Neuron (in vitro differentiated cells): ENCODE measurements around the gene RAB7A.
A peak's percentile ranks its signal among the peaks of the same experiment; 100 is the strongest.

Experiments used
- H2AFZ ChIP-seq: one replicate; pipeline ENCODE4 v1.6.1; 2013; ENCODE audit warnings: low read depth, mild to moderate bottlenecking, inconsistent platforms, low read length, moderate library complexity
- H3K27me3 ChIP-seq: one replicate; pipeline ENCODE4 v1.6.1; 2013; ENCODE audit warnings: low read length; ENCODE audit not compliant: insufficient read depth
- H3K36me3 ChIP-seq: one replicate; pipeline ENCODE4 v1.6.1; 2013; ENCODE audit warnings: low read length; ENCODE audit not compliant: insufficient read depth
- H3K4me1 ChIP-seq: one replicate; pipeline ENCODE4 v1.6.1; 2013; ENCODE audit warnings: low read length; ENCODE audit not compliant: insufficient read depth
- H3K4me3 ChIP-seq: 2 replicates; pipeline ENCODE4 v1.5.1; 2013; ENCODE audit warnings: mild to moderate bottlenecking, low read length, moderate library complexity
- H3K9me3 ChIP-seq: one replicate; pipeline ENCODE4 v1.6.1; 2013; ENCODE audit warnings: low read length

RAB7A gene

GRCh38 chr3:128726023-128727016 lies at the start of gene RAB7A:
TSS of gene RAB7A (plus strand) at chr3:128726183. CDS start at chr3:128795368, 69,185 bp downstream.
- no peaks in the 10 kb centered on the region for H3K27me3 ChIP-seq
- H2AFZ ChIP-seq: peak within 1 kb of the TSS; percentile 81
- H3K4me3 ChIP-seq: peak within 1 kb of the TSS; percentile 83
- peaks cover 5% of the 10 kb centered on the region for H3K36me3 ChIP-seq
- peaks cover 3% of the 10 kb centered on the region for H3K9me3 ChIP-seq
- peaks cover 15% of the 10 kb centered on the region for H3K4me1 ChIP-seq

DNA sequence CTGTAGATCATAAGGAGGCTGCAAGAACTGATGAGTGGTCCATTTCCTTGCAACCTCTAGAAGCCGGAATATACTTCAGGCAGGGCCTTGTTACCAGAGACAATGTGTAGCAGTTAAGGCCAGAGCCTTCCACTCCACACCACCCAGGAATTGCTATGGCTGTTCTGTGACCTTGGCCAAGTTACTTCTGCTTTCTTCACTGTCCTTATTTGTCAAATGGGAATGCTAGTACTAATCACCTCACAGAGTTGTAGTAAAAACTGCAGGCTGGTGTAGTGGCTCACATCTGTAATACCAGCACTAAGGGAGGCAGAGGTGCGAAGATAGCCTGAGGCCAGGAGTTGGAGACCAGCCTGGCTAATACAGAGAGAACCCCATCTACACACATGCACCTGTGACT lies 46.6 kb upstream of the RAB7A start:
- H3K36me3 ChIP-seq: no peaks in the 10 kb centered on the region
- peaks cover 10% of the 10 kb centered on the region for H3K4me1 ChIP-seq
- H2AFZ ChIP-seq: no peak overlapping the region
- H3K27me3 ChIP-seq: no peaks in the 10 kb centered on the region
- no peak overlapping the region for H3K4me3 ChIP-seq
- no peaks in the 10 kb centered on the region for H3K9me3 ChIP-seq

DNA sequence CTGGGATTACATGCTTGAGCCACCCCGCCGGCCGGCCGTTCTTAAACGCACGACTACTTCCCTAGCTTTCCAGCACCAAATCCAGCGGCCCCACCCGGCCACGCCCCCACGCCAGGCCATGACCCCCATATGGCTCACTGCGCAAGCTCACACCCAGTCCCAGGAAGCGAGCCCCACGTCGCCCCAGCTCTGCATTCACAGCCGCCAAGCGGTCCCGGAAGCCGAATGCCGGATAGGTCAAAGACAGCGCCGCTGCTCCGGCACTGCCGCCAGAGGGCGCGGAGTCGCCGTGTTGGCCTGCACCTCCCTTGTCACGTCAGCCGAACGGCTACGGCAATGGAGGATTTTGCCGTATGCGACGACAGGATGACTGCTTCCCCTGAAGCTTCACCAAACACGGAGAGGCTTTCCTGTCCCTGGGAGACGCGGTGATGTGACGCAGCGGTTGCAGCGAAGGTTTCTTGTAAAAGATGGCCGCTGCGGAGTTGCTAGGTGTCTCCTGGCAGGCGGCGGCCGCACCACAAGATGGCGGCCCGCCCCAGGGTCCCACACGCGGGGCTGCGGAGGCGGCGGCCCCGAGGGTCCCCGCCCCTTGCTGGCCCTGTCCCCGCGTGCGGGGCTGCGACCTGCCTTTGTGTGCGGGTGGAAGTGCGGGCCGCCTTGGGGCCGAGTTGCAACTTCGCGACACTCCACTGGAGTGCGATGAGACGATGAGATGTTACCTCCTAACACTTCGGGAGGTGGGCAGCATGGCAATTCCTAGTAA lies 45.2 kb upstream of the RAB7A start:
- Histone ChIP-seq H3K4me3 (peak overlapping the region; percentile 55), H3K36me3 (no peaks in the 10 kb centered on the region), H3K9me3 (no peaks in the 10 kb centered on the region), H2AFZ (peak overlapping the region; percentile 81), H3K27me3 (no peaks in the 10 kb centered on the region), H3K4me1 (peaks cover 10% of the 10 kb centered on the region)

DNA sequence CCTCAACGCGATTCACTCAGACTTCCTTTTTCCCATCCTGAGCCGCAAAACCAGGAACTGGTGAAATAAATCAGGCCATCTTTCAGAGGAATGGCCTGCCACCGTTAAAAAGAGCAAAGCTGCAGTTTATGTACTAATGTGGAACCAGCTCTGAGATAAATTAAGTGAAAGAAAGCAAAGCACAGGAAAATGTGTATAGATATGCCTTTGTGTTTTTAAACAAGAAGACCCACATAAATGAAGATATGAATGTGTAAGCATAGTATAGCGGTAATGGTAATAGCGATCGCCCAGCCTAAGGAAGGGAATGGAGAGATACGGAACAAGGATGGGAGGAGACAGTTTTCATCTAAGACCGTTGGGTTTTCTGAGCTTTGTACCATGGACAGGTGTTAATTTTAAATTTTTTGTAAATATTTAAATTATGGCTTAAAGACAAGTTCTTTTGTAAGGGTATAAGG lies 44.6 kb upstream of the RAB7A start:
- H3K27me3 ChIP-seq: no peaks in the 10 kb centered on the region
- no peaks in the 10 kb centered on the region for H3K36me3 ChIP-seq
- H2AFZ ChIP-seq: peak overlapping the region; percentile 81
- peaks cover 10% of the 10 kb centered on the region for H3K4me1 ChIP-seq
- H3K9me3 ChIP-seq: no peaks in the 10 kb centered on the region
- H3K4me3 ChIP-seq: peak overlapping the region; percentile 55

GRCh38 chr3:128683957-128684356 lies 42.0 kb upstream of the RAB7A start:
- no peaks in the 10 kb centered on the region for H3K36me3 ChIP-seq

DNA sequence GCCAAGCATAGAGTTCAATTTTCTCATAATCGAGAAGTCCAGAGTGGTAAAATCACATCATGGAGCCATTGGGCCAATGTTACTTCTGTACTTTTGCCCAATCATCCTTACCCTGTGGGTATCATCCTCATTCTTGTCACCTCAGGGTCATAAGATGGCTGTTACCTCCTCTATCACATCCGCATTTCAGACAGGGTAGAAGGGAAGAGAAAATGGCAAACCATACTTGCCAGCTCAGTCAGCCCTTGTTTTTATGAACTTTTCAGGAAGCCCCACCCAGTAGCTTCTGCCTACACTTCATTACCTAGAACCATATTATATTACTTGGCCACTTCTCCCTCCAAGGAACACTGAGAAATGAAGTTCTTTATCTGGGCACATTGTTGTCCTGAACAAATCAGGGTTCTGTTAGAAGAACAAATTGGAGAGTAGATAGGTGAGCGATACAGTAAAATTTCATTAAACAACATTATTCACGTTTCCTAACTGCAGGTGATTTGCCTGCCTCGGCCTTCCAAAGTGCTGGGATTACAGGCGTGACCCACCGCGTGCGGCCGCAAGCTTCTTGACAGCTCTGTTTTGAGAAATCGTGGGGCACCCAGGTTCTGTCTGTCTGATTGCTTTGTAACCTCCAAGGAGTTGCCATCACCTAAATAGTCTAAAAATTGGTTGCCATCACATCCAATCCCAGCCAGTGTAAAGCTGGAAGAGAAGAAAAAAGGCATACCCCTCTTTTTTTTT lies 40.8 kb upstream of the RAB7A start:
- Histone ChIP-seq H3K36me3 (no peaks in the 10 kb centered on the region), H3K27me3 (no peaks in the 10 kb centered on the region), H3K4me3 (no peak overlapping the region), H2AFZ (no peak overlapping the region), H3K9me3 (no peaks in the 10 kb centered on the region), H3K4me1 (peaks cover 10% of the 10 kb centered on the region)

More at GRCh38 chr3:128683957-128684356, 42.0 kb upstream of the RAB7A start:
- Histone ChIP-seq H3K9me3 (no peaks in the 10 kb centered on the region), H2AFZ (no peak overlapping the region), H3K4me3 (no peak overlapping the region), H3K27me3 (no peaks in the 10 kb centered on the region), H3K4me1 (peaks cover 10% of the 10 kb centered on the region)

DNA sequence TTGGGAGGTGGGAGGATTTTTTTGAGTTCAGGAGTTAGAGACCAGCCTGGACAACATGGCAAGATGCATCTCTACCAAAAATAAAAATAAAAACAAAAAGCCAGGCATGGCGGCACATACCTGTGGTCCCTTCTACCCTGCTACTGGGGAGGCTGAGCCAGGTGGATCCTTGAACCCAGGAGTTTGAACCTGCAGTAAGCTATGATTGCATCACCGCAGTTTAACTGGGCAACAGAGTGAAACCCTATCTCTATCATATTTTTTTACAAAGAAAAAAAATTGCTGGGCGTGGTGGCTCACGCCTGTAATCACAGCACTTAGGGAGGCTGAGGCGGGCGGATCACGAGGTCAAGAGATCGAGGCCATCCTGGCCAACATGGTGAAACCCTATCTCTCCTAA lies 39.5 kb upstream of the RAB7A start:
- Histone ChIP-seq H3K27me3 (no peaks in the 10 kb centered on the region), H3K9me3 (no peaks in the 10 kb centered on the region), H2AFZ (no peak overlapping the region), H3K4me3 (no peak overlapping the region), H3K36me3 (no peaks in the 10 kb centered on the region), H3K4me1 (peaks cover 6% of the 10 kb centered on the region)

- Histone ChIP-seq H3K4me3 (no peak overlapping the region), H3K4me1 (no peaks in the 10 kb centered on the region), H3K36me3 (no peaks in the 10 kb centered on the region), H3K9me3 (no peaks in the 10 kb centered on the region), H3K27me3 (no peaks in the 10 kb centered on the region), H2AFZ (no peak overlapping the region)
Measured at GRCh38 chr3:128689060-128689459, 36.9 kb upstream of the RAB7A start.

DNA sequence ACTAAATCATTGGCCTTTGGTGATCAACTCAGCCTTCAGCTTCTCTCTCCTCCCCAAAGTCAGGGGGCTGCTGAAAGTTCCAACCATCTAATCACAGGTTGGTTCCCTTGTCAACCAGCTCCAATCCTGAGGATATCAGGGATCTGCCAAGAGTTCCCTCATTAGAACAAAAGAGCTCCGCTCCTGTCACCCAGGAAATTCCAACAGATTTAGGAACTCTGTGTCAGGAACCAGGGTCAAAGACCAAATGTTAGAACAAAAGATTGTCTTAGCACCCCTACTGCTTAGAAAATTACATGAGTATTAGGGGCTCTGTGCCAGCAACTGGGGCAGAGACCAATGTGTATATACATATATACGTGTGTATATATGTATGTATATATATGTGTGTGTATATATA lies 32.3 kb upstream of the RAB7A start:
- no peaks in the 10 kb centered on the region for H3K27me3 ChIP-seq

GRCh38 chr3:128697341-128697740 lies 28.6 kb upstream of the RAB7A start:
- Histone ChIP-seq H3K4me3 (no peak overlapping the region), H2AFZ (no peak overlapping the region), H3K36me3 (no peaks in the 10 kb centered on the region), H3K9me3 (no peaks in the 10 kb centered on the region), H3K4me1 (peaks cover 13% of the 10 kb centered on the region), H3K27me3 (no peaks in the 10 kb centered on the region)

More for the DNA sequence above, 32.3 kb upstream of the RAB7A start:
- no peaks in the 10 kb centered on the region for H3K9me3 ChIP-seq
- H3K4me3 ChIP-seq: no peak overlapping the region
- H3K4me1 ChIP-seq: no peaks in the 10 kb centered on the region
- H3K36me3 ChIP-seq: no peaks in the 10 kb centered on the region
- no peak overlapping the region for H2AFZ ChIP-seq

GRCh38 chr3:128698211-128699047 lies 27.6 kb upstream of the RAB7A start:
- Histone ChIP-seq H3K9me3 (no peaks in the 10 kb centered on the region), H3K27me3 (no peaks in the 10 kb centered on the region), H3K4me3 (no peak overlapping the region), H3K4me1 (peaks cover 14% of the 10 kb centered on the region), H2AFZ (no peak overlapping the region), H3K36me3 (no peaks in the 10 kb centered on the region)
